Endothelial cell of umbilical vein (primary cell): ENCODE measurements around the gene MIEF1. TPM values are rescaled to one million over a fixed set of nuclear protein-coding genes. Genes with fewer than 3 reads are reported as not detected.

Experiments used
- BruUV-seq: library from RNA; stranded (reverse); fragments of 400-500 nt; replicated peaks from 2 replicates; lab custom pipeline; 2021; lab: Mats Ljungman, UMichigan
- CTCF ChIA-PET: fragments of 300-600, 350-600 bp; sonication (Branson Sonifier 250); formaldehyde crosslinking; loops from one replicate; lab custom pipeline; 2021; ENCODE audit warnings: antibody characterized with exemption, inconsistent platforms; lab: Charles Lee
- POLR2A ChIA-PET: fragments of 300-600, 350-600 bp; sonication (Branson Sonifier 250); formaldehyde crosslinking; loops from one replicate; lab custom pipeline; 2021; ENCODE audit warnings: antibody characterized with exemption, inconsistent platforms; lab: Charles Lee
- DNase-seq: peaks from one replicate; pipeline ENCODE4 v3.0.0-alpha.2; 2011; ENCODE audit warnings: low read depth, low spot score
- FAIRE-seq: peaks from 2 replicates; lab custom pipeline; 2011; peaks lifted over from hg19 to GRCh38; lab: Jason Lieb, UNC
- H2AFZ ChIP-seq: 2 replicates; pipeline ENCODE4 v1.6.0; 2012; ENCODE audit warnings: low read depth, low read length, control low read depth, inconsistent platforms
- H3K27ac ChIP-seq: 2 replicates; pipeline ENCODE4 v1.5.1; 2011; ENCODE audit warnings: low read depth, mild to moderate bottlenecking, control low read depth, low read length, moderate library complexity; ENCODE audit not compliant: insufficient read depth
- H3K27me3 ChIP-seq, 2 experiments: 2 replicates each; pipeline versions ENCODE4 v1.6.0 to v1.6.1; 2011; ENCODE audit warnings: low read length in 2 of 2, mixed read lengths in 1 of 2; ENCODE audit not compliant: control insufficient read depth in 2 of 2, insufficient read depth in 2 of 2
- H3K36me3 ChIP-seq, 2 experiments: 2 replicates in 1 of 2; 3 replicates in 1 of 2; pipeline ENCODE4 v1.5.1; 2011; ENCODE audit warnings: low read length in 2 of 2, mild to moderate bottlenecking in 1 of 2, moderate library complexity in 1 of 2; ENCODE audit not compliant: control insufficient read depth in 2 of 2, insufficient read depth in 2 of 2; ENCODE audit errors: extremely low read depth in 1 of 2
- H3K4me1 ChIP-seq: 3 replicates; pipeline ENCODE4 v1.5.1; 2011; ENCODE audit warnings: mild to moderate bottlenecking, low read length; ENCODE audit not compliant: control insufficient read depth, insufficient read depth; ENCODE audit errors: extremely low read depth
- H3K4me2 ChIP-seq: 2 replicates; pipeline ENCODE4 v1.6.1; 2011; ENCODE audit warnings: low read length, control low read depth, mixed read lengths; ENCODE audit not compliant: insufficient read depth
- H3K4me3 ChIP-seq, 3 experiments: fragments of 200-600 bp in 1 of 3; sonication (generic), shearing (Covaris generic) in 1 of 3; replicated peaks in 1 of 3; 2 replicates each; pipeline ENCODE4 v1.5.1; 2011 to 2016; ENCODE audit warnings: control low read depth in 3 of 3, low read length in 3 of 3, mild to moderate bottlenecking in 2 of 3, inconsistent platforms in 1 of 3, low read depth in 1 of 3, moderate library complexity in 1 of 3; ENCODE audit not compliant: insufficient read depth in 1 of 3
- H3K79me2 ChIP-seq: 2 replicates; pipeline ENCODE4 v1.6.0; 2012; ENCODE audit warnings: low read length, inconsistent platforms; ENCODE audit not compliant: control insufficient read depth, insufficient read depth
- H3K9ac ChIP-seq: replicated peaks from 2 replicates; pipeline ENCODE3; 2011; ENCODE audit warnings: low read length, control low read depth; ENCODE audit not compliant: insufficient read depth; ENCODE audit errors: extremely low read depth
- H3K9me1 ChIP-seq: replicated peaks from 3 replicates; pipeline ENCODE4 v1.6.0; 2011; ENCODE audit warnings: mild to moderate bottlenecking, low read length; ENCODE audit not compliant: control insufficient read depth, insufficient read depth; ENCODE audit errors: extremely low read depth
- H3K9me3 ChIP-seq: replicated peaks from 2 replicates; pipeline ENCODE4 v1.5.1; 2012; ENCODE audit warnings: low read length, inconsistent platforms; ENCODE audit not compliant: control insufficient read depth, insufficient read depth
- H4K20me1 ChIP-seq: replicated peaks from 2 replicates; pipeline ENCODE3; 2011; ENCODE audit warnings: mild to moderate bottlenecking, low read length; ENCODE audit not compliant: control insufficient read depth, insufficient read depth; ENCODE audit errors: extremely low read depth
- EZH2 ChIP-seq: IDR thresholded peaks from 2 replicates; pipeline ENCODE4 v1.6.1; 2012; ENCODE audit warnings: borderline replicate concordance, low read depth, mild to moderate bottlenecking, moderate library complexity, low read length, inconsistent platforms; ENCODE audit not compliant: severe bottlenecking
- FOS ChIP-seq: IDR thresholded peaks from 2 replicates; pipeline ENCODE4 v1.6.1; 2011; ENCODE audit warnings: mild to moderate bottlenecking, low read length, moderate library complexity, borderline replicate concordance; ENCODE audit not compliant: insufficient read depth
- GATA2 ChIP-seq: IDR thresholded peaks from 2 replicates; pipeline ENCODE4 v1.7.0; 2011; ENCODE audit warnings: low read depth, mild to moderate bottlenecking, moderate library complexity, mixed read lengths, low read length; ENCODE audit not compliant: insufficient read length, insufficient read depth
- JUN ChIP-seq: IDR thresholded peaks from 2 replicates; pipeline ENCODE4 v1.6.1; 2011; ENCODE audit warnings: borderline replicate concordance, low read depth; ENCODE audit not compliant: insufficient read length, insufficient read depth
- MYC ChIP-seq: IDR thresholded peaks from one replicate; pipeline ENCODE4 v1.6.1; 2011; ENCODE audit warnings: mild to moderate bottlenecking, low read depth, low read length
- POLR2A ChIP-seq: IDR thresholded peaks from 2 replicates; pipeline ENCODE4 v1.6.1; 2012; ENCODE audit warnings: low read depth, mild to moderate bottlenecking, control low read depth, low read length
- POLR2AphosphoS5 ChIP-seq: IDR thresholded peaks from 2 replicates; pipeline ENCODE4 v1.6.1; 2012; ENCODE audit warnings: low read depth, mild to moderate bottlenecking, control low read depth, low read length, moderate library complexity; ENCODE audit not compliant: insufficient read depth
- dilution Hi-C: fragments of 300-500 bp; cut with MboI; formaldehyde crosslinking; loops from one replicate; pipeline ENCODE4 v1.15.0; 2019; ENCODE audit warnings: low sequenced_read_pairs; ENCODE audit not compliant: extremely low pct_ligation_motif_present
- intact Hi-C: fragments of 100-400 bp; cut with micrococcal nuclease; formaldehyde crosslinking; loops from one replicate; pipeline ENCODE4 v1.10.0; 2022
- polyA plus RNA-seq, 4 experiments: library from polyadenylated mRNA; depleted of rRNA in 3 of 4; stranded (reverse) in 3 of 4; unstranded in 1 of 4; fragments of >200 nt; gene quantifications; 2 replicates each; pipeline versions ENCODE4 v1.2.1 to v1.2.3, GENCODE V29; 2011 to 2012; ENCODE audit warnings: missing spikeins in 1 of 4
- total RNA-seq: library from RNA; stranded (reverse); gene quantifications from 2 replicates; pipeline ENCODE4 v1.2.3, GENCODE V29; 2021
- TF ChIP-seq, protein P1 (sequence below), 2 donors: IDR thresholded peaks; 1 replicate in 1 of 2; 2 replicates in 1 of 2; pipeline ENCODE4 v1.5.1; 2011; ENCODE audit warnings: low read length in 2 of 2, mild to moderate bottlenecking in 2 of 2, moderate library complexity in 2 of 2, control low read depth in 1 of 2, inconsistent platforms in 1 of 2, low read depth in 1 of 2; ENCODE audit not compliant: insufficient read depth in 1 of 2; ENCODE audit errors: extremely low read depth in 1 of 2
- TF ChIP-seq, protein P2 (sequence below): IDR thresholded peaks from 2 replicates; pipeline ENCODE4 v1.6.1; 2011; ENCODE audit not compliant: insufficient read depth, insufficient read length

Gene MIEF1
- total and polyA plus RNA-seq, 2 donors (not counting 3 experiments of a cell fraction or from before 2014, with no cell fraction given): 14.2 to 31.1 TPM

DNA sequence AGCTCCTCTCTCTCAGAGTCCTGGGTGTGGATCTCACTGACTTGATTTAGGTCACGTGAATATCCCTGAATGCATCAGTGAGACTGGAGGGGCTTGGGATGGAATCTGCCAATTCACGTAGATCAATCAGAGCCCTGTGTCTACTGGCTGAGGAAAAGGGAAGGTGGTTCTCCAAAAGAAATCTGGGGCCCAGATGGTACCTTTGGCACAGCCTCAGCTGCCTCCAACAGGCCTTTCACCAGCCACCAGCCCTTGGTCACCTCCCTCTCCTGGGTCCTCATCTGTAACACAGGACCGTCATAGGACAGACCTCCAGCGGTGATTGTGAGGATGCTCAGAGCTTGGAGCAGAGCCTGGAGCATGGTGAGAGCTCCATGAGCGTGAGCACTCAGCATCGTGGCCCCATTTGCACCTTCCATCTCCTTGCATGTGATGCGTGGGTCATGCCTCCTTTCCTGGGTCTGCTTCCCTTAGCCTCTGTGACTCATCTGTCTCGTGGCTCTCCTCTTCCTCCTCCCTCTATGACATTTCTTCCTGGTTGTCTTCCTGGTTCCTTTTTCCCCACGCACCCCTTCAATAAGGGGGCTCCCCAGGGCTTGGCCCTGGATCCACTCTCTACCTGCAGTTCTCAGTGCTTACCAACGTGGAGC lies 7.5 kb upstream of the MIEF1 start:
- Histone ChIP-seq H3K27me3 (peaks cover 0 to 3% of the 10 kb centered on the region in 2 experiments), H3K4me3 (no peak overlapping the region), H4K20me1 (no peaks in the 10 kb centered on the region), H3K9ac (no peak overlapping the region), H3K4me1 (no peaks in the 10 kb centered on the region), H3K9me1 (no peaks in the 10 kb centered on the region), H3K79me2 (no peaks in the 10 kb centered on the region), H2AFZ (no peak overlapping the region), H3K27ac (no peak overlapping the region), H3K4me2 (no peak overlapping the region), H3K9me3 (no peaks in the 10 kb centered on the region), H3K36me3 (no peaks in the 10 kb centered on the region)
- ChIA-PET CTCF (interaction anchor here (0.8 to 6.7 kb wide), 10 partner anchors 12 to 542 kb away, joined by 3 to 197 read pairs (median 8); partner anchors contain the start of gene RPS19BP1), POLR2A (interaction anchor here (1.4 kb wide), 1 partner anchor 31 kb away, joined by 6 read pairs; no protein-coding TSS in a partner anchor)
- dilution Hi-C loops (no loop called here), intact Hi-C loops (loop anchor here (10.0 kb wide), 1 partner anchor 150 kb away; the partner anchor contains the start of gene SYNGR1)
- DNase-seq (no peak), FAIRE-seq (no peak)
- no TSS peak for BruUV-seq
- TF ChIP-seq GATA2 (no peak), EZH2 (no peak), POLR2AphosphoS5 (no peak), JUN (no peak), POLR2A (no peak), MYC (no peak), FOS (no peak)
- TF ChIP-seq, protein P1, sequence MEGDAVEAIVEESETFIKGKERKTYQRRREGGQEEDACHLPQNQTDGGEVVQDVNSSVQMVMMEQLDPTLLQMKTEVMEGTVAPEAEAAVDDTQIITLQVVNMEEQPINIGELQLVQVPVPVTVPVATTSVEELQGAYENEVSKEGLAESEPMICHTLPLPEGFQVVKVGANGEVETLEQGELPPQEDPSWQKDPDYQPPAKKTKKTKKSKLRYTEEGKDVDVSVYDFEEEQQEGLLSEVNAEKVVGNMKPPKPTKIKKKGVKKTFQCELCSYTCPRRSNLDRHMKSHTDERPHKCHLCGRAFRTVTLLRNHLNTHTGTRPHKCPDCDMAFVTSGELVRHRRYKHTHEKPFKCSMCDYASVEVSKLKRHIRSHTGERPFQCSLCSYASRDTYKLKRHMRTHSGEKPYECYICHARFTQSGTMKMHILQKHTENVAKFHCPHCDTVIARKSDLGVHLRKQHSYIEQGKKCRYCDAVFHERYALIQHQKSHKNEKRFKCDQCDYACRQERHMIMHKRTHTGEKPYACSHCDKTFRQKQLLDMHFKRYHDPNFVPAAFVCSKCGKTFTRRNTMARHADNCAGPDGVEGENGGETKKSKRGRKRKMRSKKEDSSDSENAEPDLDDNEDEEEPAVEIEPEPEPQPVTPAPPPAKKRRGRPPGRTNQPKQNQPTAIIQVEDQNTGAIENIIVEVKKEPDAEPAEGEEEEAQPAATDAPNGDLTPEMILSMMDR (IDR thresholded peaks at IDR 0.05; ENCODE audit: extremely low read depth in 1 of 2, insufficient read depth in 1 of 2, low read depth in 1 of 2, low read length in 2 of 2): no peak
- TF ChIP-seq, protein P2, sequence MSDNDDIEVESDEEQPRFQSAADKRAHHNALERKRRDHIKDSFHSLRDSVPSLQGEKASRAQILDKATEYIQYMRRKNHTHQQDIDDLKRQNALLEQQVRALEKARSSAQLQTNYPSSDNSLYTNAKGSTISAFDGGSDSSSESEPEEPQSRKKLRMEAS: no peak
